HG02642 (cell line): ENCODE measurements around the gene BMPR1B.
"Not testable (repeated sequence)": the region's sequence is repeated elsewhere in the genome, so short reads cannot be mapped to it uniquely, and the experiment has no call there.

Experiments
- ATAC-seq: cut with Tn5 transposase; IDR thresholded peaks from one replicate; pipeline ENCODE4 v1.9.1; 2021; ENCODE audit warnings: mild to moderate bottlenecking; ENCODE audit not compliant: unreplicated experiment, poor library complexity

The BMPR1B gene

DNA sequence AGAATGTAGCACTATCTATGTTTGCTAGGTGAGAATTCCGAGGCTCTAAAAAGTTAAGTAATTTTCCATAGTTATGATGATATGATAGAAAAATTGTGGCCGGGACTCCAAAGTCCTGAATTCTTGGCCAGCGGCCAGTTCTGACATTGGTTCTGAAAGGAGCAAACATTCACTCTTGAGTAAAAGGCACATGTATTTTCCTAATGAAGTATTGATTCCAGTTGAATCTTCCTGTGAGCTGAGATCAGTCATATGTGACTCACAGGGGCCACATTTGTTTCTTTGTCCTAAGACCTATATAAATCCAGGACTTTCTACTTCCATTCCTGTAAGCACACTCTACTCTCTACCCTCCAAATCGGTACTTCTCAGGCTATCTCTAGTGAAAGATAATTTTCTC is 349.9 kb downstream of the BMPR1B start:
- ATAC-seq, result no peak

DNA sequence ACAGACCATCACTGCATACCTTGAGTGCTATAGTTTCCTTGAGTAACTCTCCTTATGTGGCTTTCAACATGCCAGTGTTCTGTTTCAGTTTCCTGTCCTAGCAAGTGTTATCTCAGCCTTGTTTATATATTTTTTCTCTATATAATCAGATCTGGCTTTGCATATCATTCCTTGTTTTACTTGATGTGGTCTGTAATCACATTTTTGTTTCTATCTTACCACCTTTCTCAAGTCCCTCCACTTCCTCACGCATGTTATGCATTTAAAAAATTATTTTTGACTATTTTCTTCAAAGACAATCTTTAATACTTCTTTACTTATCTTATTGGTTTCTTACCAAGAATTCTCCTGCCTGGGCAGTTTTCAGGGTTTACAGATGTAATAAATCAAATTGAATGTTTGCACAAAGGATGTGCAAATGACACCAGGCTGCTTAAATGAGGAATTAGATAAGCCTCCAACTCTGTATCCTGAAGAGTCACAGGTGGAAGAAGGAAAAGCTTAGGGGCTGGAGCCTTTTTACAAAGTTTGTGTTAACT is 351.2 kb downstream of the BMPR1B start:
- no peak for ATAC-seq

DNA sequence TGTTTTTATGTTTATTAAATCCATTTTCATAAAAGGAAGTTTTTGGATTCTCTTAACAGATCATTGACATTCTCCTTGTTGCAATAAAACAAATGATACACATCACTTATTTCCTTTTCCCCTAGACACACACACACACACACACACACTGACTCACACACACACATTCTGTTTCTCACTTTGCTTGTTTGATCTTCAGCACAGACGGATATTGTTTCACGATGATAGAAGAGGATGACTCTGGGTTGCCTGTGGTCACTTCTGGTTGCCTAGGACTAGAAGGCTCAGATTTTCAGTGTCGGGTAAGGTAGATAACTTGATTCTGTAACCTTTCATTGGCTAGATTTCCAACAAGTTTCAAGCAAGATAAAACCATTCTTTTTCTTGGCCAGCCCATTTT is 356.8 kb downstream of the BMPR1B start:
- ATAC-seq, result no peak

DNA sequence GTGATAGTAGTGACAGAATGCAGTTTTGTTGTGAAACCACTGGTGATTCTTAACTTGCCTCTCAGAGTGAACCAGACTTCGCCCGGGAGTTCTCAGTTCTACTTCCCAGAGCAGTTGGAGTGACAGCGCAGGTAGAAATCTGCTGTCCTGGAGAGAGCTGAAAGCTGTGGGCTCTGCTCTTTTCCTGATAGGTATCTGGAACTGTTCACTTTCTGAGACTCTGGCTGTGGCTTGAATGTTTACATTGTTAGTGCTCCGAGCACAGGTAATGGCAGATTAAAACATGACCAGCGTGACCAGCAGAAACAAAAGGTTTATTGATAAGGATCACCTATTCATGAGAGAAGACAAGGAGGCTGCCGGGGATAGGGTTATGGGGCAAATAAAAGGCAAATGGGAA is 360.7 kb downstream of the BMPR1B start:
- no peak for ATAC-seq

DNA sequence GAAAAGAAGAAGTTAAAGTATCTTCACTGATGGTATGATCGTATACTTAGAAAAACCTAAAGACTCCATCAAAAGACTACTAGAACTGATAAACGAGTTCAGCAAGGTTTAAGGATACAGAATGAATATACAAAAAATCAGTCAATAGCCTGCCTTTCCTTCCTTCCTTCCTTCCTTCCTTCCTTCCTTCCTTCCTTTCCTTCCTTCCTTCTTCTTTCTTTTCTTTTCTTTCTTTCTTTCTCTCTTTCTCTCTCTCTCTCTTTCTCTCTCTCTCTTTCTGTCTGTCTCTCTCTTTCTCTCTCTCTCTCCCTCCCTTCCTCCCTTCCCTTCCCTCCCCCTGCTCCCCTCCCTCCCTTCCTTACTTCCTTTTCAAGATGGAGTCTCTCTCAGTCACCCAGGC is 362.7 kb downstream of the BMPR1B start:
- ATAC-seq, result no peak

DNA sequence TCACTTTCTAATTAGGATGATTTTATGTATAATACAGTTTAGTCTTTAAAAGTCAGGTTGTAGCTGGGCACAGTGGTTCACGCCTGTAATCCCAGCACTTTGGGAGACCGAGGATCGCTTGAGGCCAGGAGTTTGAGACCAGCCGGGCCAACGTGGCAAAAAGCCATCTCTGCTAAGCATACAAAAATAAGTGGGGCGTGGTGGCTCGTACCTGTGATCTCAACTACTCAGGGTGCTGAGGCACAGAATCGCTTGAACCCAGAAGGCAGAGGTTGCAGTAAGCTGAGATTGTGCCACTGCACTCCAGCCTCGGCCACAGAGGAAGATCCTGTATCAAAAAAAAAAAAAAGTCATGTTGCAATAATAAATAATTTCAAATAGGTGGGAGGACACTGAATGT is 364.2 kb downstream of the BMPR1B start:
- ATAC-seq, result no peak

DNA sequence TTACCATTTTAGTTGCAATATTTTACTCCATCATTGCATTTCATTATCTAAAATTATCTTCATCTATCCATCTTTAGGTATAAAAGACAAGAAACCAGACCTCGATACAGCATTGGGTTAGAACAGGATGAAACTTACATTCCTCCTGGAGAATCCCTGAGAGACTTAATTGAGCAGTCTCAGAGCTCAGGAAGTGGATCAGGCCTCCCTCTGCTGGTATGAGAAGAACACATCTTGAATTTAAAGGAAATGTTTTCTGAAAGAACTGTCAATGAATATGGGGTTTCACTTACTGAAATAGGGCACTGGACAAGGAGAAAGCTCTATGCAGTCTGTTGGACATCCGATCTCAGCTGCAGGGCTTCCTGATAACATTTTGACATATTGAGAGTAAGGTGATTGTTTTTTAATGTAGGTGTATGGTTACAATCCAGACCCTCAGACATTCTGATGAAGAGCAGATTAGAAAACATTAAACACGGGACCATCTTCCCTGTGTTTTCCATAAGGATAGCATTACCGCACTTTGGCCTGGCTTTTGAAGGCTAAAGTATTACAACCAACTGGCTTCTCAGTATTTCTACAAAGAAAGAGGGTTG is 367.2 kb downstream of the BMPR1B start:
- ATAC-seq, result no peak

DNA sequence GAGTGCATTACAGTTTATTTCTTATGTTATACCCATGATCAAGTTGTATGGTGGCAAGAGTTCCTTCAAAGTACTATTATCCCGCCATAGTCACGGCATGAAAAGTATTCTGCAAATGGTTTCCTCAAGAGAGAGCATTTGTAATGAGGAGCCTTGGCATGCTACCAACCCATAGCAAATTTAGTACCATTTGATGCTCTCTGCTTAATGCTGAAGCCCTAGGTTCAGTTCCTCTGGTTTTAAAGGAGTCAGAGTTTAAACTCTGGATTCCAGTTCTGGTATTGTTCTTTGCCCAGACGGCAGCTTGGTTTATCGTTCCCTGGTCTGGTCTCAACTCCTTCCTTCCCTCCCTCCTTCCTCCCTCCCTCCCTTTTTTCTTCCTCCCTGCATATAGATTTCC is 371.3 kb downstream of the BMPR1B start:
- no peak for ATAC-seq

DNA sequence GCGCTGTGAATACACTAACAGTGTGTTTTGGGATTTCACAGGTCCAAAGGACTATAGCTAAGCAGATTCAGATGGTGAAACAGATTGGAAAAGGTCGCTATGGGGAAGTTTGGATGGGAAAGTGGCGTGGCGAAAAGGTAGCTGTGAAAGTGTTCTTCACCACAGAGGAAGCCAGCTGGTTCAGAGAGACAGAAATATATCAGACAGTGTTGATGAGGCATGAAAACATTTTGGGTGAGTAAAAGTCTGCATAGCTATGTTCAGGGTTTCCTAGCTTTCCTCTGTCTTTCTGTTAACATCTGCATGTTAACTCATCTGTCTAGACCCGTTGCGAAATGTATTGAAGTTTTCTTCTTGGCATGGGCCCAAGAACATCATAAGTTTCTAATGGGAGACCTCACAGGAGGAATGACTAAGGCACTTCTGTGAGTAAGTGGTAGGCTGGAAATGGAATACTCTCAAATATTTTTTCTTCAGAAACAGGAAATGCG is 372.1 kb downstream of the BMPR1B start:
- no peak for ATAC-seq

DNA sequence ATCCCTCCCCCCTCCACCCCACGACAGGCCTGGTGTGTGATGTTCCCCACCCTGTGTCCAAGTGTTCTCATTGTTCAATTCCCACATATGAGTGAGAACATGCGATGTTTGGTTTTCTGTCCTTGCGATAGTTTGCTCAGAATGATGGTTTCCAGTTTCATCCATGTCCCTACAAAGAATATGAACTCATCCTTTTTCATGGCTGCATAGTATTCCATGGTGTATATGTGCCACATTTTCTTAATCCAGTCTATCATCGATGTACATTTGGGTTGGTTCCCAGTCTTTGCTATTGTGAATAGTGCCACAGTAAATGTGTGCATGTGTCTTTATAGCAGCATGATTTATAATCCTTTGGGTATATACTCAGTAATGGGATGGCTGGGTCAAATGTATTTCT is 376.3 kb downstream of the BMPR1B start:
- ATAC-seq, result not testable (repeated sequence)

DNA sequence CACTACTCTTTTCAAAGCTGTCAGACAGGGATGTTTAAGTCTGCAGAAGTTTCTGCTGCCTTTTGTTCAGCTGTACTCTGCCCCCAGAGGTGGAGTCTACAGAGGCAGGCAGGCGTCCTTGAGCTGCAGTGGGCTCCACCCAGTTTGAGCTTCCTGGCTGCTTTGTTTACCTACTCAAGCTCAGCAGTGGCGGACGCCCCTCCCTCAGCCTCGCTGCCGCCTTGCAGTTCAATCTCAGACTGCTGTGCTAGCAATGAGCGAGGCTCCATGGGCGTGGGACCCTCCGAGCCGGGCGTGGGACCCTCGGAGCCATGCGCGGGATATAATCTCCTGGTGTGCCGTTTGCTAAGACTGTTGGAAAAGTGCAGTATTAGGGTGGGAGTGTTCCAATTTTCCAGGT is 381.7 kb downstream of the BMPR1B start:
- ATAC-seq, result not testable (repeated sequence)

DNA sequence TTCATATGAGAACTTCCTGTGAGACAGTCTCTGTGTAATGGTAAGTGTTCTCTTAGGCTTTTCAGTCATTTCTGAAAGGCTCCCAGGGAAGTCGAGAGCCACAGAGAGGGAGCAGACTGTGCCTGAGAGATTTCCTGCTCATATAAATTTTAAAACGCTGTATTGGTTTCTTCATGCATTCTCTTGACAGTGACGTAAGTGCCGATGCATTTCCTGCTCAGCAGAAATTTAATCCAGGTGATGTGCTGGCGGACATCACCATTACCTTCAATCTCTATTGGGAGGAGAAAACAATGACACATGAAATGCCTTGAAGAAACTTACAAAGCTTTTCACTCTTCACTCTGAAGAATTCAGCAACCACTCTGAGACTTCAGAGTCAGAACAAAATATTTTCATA is 383.6 kb downstream of the BMPR1B start:
- no peak for ATAC-seq

DNA sequence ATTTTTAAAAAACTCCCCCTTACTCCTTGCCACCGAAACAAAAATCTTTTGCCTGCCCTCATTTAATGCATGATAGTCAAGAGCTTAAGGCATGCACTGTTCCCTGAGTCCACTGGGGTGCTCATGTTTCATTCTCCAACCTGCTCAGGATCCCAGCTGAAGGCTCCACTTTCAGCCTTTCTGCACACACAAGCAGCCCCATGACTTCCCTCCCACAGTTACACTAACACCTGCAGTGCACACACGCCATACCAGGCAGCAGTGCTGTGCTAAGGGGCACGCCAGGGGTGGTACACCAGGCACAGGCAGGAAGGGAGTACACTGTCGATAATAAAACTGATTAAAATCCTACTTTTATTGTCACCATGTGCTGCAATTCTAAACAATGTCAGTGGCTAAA is 385.2 kb downstream of the BMPR1B start:
- ATAC-seq, result no peak

DNA sequence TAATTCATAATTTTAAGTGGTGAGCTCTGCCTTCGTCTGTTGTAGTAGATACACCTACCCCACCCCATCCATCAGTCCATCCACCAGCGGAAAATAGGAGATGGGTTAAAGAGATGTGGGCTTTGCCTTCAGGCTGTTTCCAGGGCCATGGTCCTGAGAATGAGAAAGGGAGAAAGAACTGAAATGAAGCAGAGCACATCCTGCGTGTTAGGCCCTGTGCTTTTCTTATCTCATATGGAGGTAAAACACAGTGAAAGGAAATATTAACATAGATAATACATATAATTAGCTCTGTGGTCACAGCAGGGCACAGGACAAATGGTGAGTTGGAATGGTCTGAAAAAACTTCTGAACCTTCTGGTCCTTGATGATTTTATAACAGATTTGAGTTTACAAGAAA is 393.5 kb downstream of the BMPR1B start:
- no peak for ATAC-seq

DNA sequence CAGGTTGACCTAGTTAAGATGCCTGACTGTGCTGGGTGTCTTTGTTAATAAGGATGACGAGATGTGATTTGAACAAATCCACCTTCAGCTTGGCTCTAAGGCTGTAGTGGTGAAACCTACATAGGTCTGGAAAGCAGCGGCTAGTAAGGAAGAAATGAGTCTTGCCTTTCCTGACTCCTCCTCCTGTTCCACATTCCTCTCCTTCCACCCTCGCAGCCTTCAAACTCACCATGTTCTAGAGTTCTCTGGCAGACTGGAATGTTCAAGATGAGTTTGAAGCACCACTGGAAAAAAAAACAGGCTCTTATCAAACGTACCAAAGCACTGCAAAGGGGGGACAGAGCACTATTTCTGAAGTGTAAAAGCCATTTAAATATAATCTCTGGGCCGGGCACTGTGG is 395.4 kb downstream of the BMPR1B start:
- ATAC-seq, result no peak

DNA sequence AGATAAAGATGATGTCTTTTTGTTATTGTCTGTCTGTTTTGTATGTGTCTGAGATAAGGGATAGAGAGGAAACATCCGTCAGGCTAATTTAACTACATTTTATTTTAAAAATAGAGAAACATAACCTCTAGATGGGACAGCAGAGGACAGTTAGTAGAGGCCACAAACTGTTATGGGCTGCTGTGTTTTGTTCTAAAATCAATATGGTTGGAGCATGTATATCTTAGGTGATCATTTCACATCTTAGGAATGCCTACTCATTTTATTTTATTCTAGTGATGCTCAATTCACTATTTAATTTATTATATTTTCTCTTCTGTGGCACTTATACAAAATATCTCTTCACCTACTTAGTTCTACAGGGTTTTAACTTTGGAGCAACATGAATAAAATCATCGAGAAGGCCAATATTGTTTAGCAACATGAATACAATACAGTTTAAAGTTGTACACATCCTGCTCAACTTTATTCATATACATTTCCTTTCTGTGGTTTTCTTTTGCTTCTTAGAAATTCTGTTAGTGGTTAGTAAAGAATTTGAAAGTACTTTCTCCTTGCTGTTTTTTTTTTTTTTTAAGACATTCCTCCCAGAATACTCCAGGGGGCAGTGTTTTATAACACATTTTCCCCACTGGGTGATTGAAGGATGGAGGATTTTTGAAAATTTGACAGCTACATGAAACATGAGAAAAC is 398.1 kb downstream of the BMPR1B start:
- peak; percentile 56 for ATAC-seq

DNA sequence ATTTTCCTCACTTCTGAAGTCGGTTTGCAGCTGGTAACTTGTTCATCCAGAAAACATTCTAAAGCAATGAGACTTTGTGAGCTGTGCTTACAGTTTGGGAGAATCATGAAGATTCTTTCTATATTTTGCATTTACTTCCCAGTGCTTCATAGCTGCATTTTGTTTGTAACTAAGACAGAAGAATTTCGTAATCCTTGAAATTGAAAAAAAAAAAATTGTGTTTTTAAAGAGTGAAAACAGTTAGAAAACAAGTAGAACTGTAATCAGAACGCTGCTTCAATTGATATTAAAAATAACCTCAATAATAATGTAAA is 398.7 kb downstream of the BMPR1B start:
- ATAC-seq, result no peak

DNA sequence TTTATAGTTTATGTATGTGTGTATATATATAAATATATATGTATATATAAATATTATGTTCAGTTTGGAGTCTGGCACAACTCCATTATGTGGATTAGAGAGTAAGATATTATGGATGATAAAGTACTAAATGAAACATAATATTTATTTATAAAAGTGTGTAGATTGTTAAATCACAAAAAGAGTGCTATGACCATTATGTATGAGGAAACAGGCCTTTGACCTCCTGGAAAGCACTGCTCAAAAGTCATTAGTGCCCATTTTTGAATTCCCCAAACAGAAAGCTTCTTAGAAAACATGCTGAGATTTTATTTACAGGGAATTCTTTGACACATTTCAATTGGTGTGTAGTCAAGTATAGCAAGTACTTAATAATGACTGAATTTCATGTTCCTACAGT is 399.8 kb downstream of the BMPR1B start:
- ATAC-seq, result no peak

DNA sequence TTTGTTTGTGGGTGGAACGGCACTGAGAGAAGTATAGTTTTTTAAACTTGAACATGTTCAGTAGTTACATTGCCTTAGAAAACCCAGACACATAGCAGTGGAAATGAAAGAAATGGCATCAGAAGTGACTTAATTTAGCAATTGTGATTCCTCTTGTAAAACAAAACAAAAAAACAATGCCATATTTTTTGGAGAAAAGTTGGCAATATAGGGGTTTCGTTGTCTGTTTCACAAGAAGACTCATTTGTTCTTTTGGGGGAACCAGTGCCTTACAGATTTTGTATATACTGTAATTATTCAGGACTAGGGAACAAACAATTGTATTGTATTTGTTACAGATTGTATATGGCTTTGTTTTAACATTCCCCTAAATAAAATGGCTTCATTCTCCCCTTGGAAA is 400.3 kb downstream of the BMPR1B start:
- no peak for ATAC-seq

DNA sequence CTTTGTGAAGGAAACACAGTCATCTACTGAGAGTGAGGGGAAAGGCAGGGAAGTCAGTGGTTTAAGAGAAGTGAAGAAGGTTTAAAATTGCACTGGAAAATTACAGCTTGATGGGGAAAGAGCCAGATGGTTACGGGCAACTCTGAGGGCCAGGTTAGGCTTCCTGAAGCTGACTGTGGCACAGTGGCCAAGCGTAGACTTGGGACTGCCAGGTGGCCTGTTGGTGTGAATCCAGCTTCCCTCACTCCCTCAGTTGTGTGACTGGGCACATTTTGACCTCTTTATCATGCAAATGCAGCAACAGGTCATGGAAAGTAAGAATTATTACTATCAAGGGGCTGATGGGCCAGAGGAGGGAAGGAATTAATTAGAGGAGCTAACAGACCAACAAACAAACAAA is 400.9 kb downstream of the BMPR1B start:
- ATAC-seq, result no peak

DNA sequence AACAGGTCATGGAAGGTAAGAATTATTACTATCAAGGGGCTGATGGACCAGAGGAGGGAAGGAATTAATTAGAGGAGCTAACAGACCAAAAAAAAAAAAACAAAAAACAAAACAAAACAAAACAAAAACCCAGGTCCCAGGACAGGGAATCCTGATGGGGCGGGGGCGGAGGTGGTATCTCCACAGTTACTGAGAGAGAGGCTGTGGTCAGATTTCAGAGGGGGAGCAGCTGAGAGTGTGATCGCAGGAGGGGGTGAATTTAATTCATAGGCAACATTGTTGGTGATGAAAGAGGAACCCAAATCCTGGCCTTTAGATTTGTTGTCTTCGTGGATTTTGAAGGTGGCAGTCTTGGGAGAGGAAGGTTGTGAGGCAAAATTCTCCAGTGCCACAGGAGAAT is 401.6 kb downstream of the BMPR1B start:
- no peak for ATAC-seq

DNA sequence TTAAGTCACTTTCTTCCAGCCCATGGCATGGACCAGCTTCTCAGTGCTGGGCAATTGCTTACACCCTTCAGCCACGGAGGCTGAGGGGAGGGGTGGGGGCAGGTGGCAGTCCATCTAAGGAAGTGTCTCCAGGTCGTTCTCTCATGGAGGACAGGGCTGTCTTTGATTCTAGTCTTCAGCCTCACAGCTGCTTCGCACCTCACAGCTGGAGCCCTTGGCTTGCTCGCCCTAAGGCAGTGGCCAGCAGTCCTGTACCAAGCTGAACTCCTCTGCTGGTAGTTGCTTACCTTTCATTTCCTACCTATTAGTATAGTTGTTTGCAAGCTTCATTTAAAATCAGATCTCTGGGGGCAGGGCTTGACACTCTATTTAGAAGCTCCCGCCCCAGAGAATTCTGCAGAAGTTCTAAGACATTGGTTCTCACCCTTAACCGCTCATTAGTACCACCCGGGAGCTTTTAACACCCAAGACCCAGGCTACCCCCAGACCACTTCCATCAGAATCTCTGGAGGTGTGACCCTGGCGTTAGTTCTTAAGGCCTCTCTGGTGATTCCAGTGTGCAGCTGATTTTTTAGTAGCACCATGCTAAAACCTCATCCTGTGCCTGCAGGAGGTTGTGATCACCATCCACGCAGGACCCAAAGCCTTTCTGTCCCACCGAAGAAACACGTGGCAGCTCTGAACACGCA is 404.2 kb downstream of the BMPR1B start:
- ATAC-seq, result no peak
